Superior temporal gyrus (tissue), 1 donor: ENCODE data around the gene DIPK2A.
A peak's percentile ranks its signal among the peaks of the same experiment; 100 is the strongest.

Source experiments
- DNase-seq: peaks from one replicate; pipeline ENCODE4 v3.0.0-alpha.2; 2016; ENCODE audit errors: extremely low spot score

The DIPK2A gene

GRCh38 chr3:143971359-143972154, at the start of gene DIPK2A:
Gene DIPK2A (plus strand): TSS chr3:143971823. CDS start chr3:143972333, 510 bp downstream.
- peak; percentile 95 for DNase-seq

GRCh38 chr3:143924522-143925285, 46.9 kb upstream of the DIPK2A start:
- no peak for DNase-seq

- no peak for DNase-seq
Measured at GRCh38 chr3:143928056-143928455, 43.6 kb upstream of the DIPK2A start.

- DNase-seq: no peak
Measured at GRCh38 chr3:143928541-143929255, 42.9 kb upstream of the DIPK2A start.

- DNase-seq: no peak
Measured at GRCh38 chr3:143934791-143935190, 36.8 kb upstream of the DIPK2A start.

GRCh38 chr3:143935678-143936077, 35.9 kb upstream of the DIPK2A start:
- DNase-seq: no peak

- no peak for DNase-seq
Measured at GRCh38 chr3:143950810-143951209, 20.8 kb upstream of the DIPK2A start.

GRCh38 chr3:143951351-143951971, 20.2 kb upstream of the DIPK2A start:
- peak; percentile 74 for DNase-seq

- no peak for DNase-seq
Measured at GRCh38 chr3:143952569-143953072, 19.0 kb upstream of the DIPK2A start.

- DNase-seq: no peak
Measured at GRCh38 chr3:143955113-143955512, 16.5 kb upstream of the DIPK2A start.

- DNase-seq: no peak
Measured at GRCh38 chr3:143956838-143957237, 14.8 kb upstream of the DIPK2A start.

GRCh38 chr3:143957453-143957852, 14.2 kb upstream of the DIPK2A start:
- no peak for DNase-seq

GRCh38 chr3:143958966-143959365, 12.7 kb upstream of the DIPK2A start:
- DNase-seq: no peak

GRCh38 chr3:143961342-143961741, 10.3 kb upstream of the DIPK2A start:
- no peak for DNase-seq

- DNase-seq: no peak
Measured at GRCh38 chr3:143963946-143964345, 7.7 kb upstream of the DIPK2A start.

GRCh38 chr3:143970773-143971358, 757 bp upstream of the DIPK2A start:
- DNase-seq: peak; percentile 65

- peak; percentile 67 for DNase-seq
Measured at GRCh38 chr3:143972155-143972504, 507 bp downstream of the DIPK2A start.

GRCh38 chr3:143972505-143973258, 1.1 kb downstream of the DIPK2A start:
- DNase-seq: peak; percentile 50

GRCh38 chr3:143973259-143974021, 1.8 kb downstream of the DIPK2A start:
- DNase-seq: peak; percentile 91
